ENCODE results near the gene MC5R.

MC5R gene

GRCh38 chr18:13823707-13824395, at the start of gene MC5R:
Gene MC5R (plus strand): TSS chr18:13824149. CDS start chr18:13825766, 1,617 bp downstream.
- peaks cover 13% of the 10 kb centered on the region for H3K27me3 ChIP-seq (ENCODE audit: insufficient read depth, poor library complexity, severe bottlenecking)

GRCh38 chr18:13775058-13775457, 48.9 kb upstream of the MC5R start:
- Histone ChIP-seq H3K27me3 (ENCODE audit: insufficient read depth, poor library complexity, severe bottlenecking) (no peaks in the 10 kb centered on the region), H3K9me3 (ENCODE audit: severe bottlenecking) (no peaks in the 10 kb centered on the region), H3K36me3 (ENCODE audit: low read depth) (no peaks in the 10 kb centered on the region), H3K4me1 (ENCODE audit: insufficient read depth, poor library complexity, severe bottlenecking) (no peaks in the 10 kb centered on the region), H3K27ac (ENCODE audit: poor library complexity, severe bottlenecking) (no peak overlapping the region), H3K4me3 (ENCODE audit: severe bottlenecking) (no peak overlapping the region)
- DNase-seq (ENCODE audit: low spot score) (no peak), ATAC-seq (ENCODE audit: low read depth) (no peak)
- no peak for TF ChIP-seq CTCF (IDR thresholded peaks at IDR 0.05; ENCODE audit: poor library complexity, severe bottlenecking)

More at GRCh38 chr18:13823707-13824395, at the start of gene MC5R:
- H3K4me1 ChIP-seq (ENCODE audit: insufficient read depth, poor library complexity, severe bottlenecking) = no peaks in the 10 kb centered on the region
- ATAC-seq (ENCODE audit: low read depth) (peak; percentile 79), DNase-seq (ENCODE audit: low spot score) (no peak)
- no peaks in the 10 kb centered on the region for H3K36me3 ChIP-seq (ENCODE audit: low read depth)
- no peaks in the 10 kb centered on the region for H3K9me3 ChIP-seq (ENCODE audit: severe bottlenecking)
- TF ChIP-seq CTCF (IDR thresholded peaks at IDR 0.05; ENCODE audit: poor library complexity, severe bottlenecking) = peak; percentile 91
- no peak within 1 kb of the TSS for H3K27ac ChIP-seq (ENCODE audit: poor library complexity, severe bottlenecking)
- H3K4me3 ChIP-seq (ENCODE audit: severe bottlenecking) = peak within 1 kb of the TSS; percentile 23

GRCh38 chr18:13791181-13791580, 32.8 kb upstream of the MC5R start:
- no peak overlapping the region for H3K4me3 ChIP-seq (ENCODE audit: severe bottlenecking)
- DNase-seq (ENCODE audit: low spot score) = no peak
- H3K4me1 ChIP-seq (ENCODE audit: insufficient read depth, poor library complexity, severe bottlenecking) = peaks cover 10% of the 10 kb centered on the region
- peak; percentile 99 for ATAC-seq (ENCODE audit: low read depth)
- H3K27ac ChIP-seq (ENCODE audit: poor library complexity, severe bottlenecking) = no peak overlapping the region
- H3K27me3 ChIP-seq (ENCODE audit: insufficient read depth, poor library complexity, severe bottlenecking) = no peaks in the 10 kb centered on the region
- no peaks in the 10 kb centered on the region for H3K9me3 ChIP-seq (ENCODE audit: severe bottlenecking)
- H3K36me3 ChIP-seq (ENCODE audit: low read depth) = no peaks in the 10 kb centered on the region
- no peak for TF ChIP-seq CTCF (IDR thresholded peaks at IDR 0.05; ENCODE audit: poor library complexity, severe bottlenecking)

- H3K27ac ChIP-seq (ENCODE audit: poor library complexity, severe bottlenecking) = no peak overlapping the region
- no peaks in the 10 kb centered on the region for H3K36me3 ChIP-seq (ENCODE audit: low read depth)
- ATAC-seq (ENCODE audit: low read depth) (no peak), DNase-seq (ENCODE audit: low spot score) (no peak)
- no peak overlapping the region for H3K4me3 ChIP-seq (ENCODE audit: severe bottlenecking)
- H3K9me3 ChIP-seq (ENCODE audit: severe bottlenecking) = no peaks in the 10 kb centered on the region
- H3K27me3 ChIP-seq (ENCODE audit: insufficient read depth, poor library complexity, severe bottlenecking) = no peaks in the 10 kb centered on the region
- no peak for TF ChIP-seq CTCF (IDR thresholded peaks at IDR 0.05; ENCODE audit: poor library complexity, severe bottlenecking)
- H3K4me1 ChIP-seq (ENCODE audit: insufficient read depth, poor library complexity, severe bottlenecking) = peaks cover 27% of the 10 kb centered on the region
Measured at GRCh38 chr18:13793819-13794218, 30.1 kb upstream of the MC5R start.

GRCh38 chr18:13796515-13796914, 27.4 kb upstream of the MC5R start:
- no peak for TF ChIP-seq CTCF (IDR thresholded peaks at IDR 0.05; ENCODE audit: poor library complexity, severe bottlenecking)
- Histone ChIP-seq H3K27ac (ENCODE audit: poor library complexity, severe bottlenecking) (peak overlapping the region; percentile 95), H3K4me3 (ENCODE audit: severe bottlenecking) (no peak overlapping the region), H3K27me3 (ENCODE audit: insufficient read depth, poor library complexity, severe bottlenecking) (no peaks in the 10 kb centered on the region), H3K36me3 (ENCODE audit: low read depth) (no peaks in the 10 kb centered on the region), H3K9me3 (ENCODE audit: severe bottlenecking) (no peaks in the 10 kb centered on the region), H3K4me1 (ENCODE audit: insufficient read depth, poor library complexity, severe bottlenecking) (peaks cover 23% of the 10 kb centered on the region)
- ATAC-seq (ENCODE audit: low read depth) = no peak
- DNase-seq (ENCODE audit: low spot score) = no peak

All from RWPE2 (cell line).